MM.1S (cell line): ENCODE measurements around the gene GPR42.

Experiments used
- EZH2phosphoT487 ChIP-seq: fragments of 300-600 bp; sonication (generic); IDR thresholded peaks from 2 replicates; pipeline ENCODE4 v1.6.1; 2018; ENCODE audit warnings: antibody characterized with exemption, low read length
- TF ChIP-seq, protein P1 (sequence below): fragments of 300-600 bp; sonication (generic); IDR thresholded peaks from 2 replicates; pipeline ENCODE4 v1.5.1; 2016; ENCODE audit warnings: antibody characterized with exemption, low read length, mixed read lengths

DNA sequence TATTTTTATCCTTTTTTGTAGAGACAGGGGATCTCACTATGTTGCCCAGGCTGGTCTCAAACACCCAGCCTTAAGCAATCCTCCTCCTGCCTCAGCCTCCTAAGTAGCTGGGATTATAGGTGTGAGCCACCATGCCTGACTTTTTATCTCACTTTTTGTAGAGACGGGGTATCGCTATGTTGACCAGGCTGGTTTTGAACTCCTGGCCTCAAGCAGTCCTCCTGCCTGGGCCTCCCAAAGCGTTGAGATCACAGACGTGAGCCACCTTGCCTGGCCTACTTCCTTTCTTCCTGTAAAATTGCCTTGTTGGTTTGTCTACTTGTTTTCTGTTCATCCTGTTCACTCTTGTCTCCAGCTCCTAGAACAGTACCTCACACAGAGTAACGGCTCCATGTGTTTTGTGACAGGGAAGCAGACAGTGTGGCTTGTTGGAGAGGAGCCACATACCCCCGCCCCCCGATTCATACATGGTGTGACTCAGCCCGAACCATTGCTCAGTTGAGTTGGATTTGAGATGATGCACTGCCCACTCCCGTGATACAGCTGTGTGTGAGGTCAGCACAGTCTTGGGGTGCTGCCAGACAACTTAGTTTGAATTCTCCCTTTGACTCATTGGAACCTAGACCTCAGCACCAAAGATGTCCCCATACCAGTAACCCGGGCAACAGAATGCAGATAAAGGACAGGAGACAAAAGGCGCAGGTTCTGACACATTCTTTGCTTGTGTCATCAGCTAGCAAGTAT is 34.2 kb downstream of the GPR42 start:
- TF ChIP-seq, protein P1, sequence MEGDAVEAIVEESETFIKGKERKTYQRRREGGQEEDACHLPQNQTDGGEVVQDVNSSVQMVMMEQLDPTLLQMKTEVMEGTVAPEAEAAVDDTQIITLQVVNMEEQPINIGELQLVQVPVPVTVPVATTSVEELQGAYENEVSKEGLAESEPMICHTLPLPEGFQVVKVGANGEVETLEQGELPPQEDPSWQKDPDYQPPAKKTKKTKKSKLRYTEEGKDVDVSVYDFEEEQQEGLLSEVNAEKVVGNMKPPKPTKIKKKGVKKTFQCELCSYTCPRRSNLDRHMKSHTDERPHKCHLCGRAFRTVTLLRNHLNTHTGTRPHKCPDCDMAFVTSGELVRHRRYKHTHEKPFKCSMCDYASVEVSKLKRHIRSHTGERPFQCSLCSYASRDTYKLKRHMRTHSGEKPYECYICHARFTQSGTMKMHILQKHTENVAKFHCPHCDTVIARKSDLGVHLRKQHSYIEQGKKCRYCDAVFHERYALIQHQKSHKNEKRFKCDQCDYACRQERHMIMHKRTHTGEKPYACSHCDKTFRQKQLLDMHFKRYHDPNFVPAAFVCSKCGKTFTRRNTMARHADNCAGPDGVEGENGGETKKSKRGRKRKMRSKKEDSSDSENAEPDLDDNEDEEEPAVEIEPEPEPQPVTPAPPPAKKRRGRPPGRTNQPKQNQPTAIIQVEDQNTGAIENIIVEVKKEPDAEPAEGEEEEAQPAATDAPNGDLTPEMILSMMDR, result no peak
- no peak for TF ChIP-seq EZH2phosphoT487
